HG02973 (cell line): Measurements from ENCODE around the gene KLHL15.
A peak's percentile ranks its signal among the peaks of the same experiment; 100 is the strongest.
"Not testable (repeated sequence)": the region's sequence is repeated elsewhere in the genome, so short reads cannot be mapped to it uniquely, and the experiment has no call there.

Source experiments
- ATAC-seq: cut with Tn5 transposase; IDR thresholded peaks from one replicate; pipeline ENCODE4 v1.9.1; 2021; ENCODE audit warnings: moderate library complexity; ENCODE audit not compliant: unreplicated experiment

KLHL15 gene

DNA sequence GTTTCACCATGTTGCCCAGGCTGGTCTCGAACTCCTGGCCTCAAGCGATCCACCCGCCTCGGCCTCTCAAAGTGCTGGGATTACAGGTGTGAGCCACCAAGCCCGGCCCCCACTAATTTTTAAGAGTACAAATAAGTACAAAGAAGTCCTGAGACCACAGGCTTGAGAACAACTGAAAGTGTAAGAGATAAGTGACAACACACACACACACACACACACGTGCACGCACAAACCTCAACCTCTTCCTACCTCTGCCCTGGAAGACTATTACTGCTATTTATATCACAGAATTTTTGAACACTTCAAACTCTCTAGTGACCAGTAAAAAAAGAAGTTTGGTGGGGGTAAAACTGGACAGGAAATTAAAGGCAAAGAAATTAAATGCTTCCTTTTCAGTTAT lies 7.5 kb downstream of the KLHL15 start:
- no peak for ATAC-seq

DNA sequence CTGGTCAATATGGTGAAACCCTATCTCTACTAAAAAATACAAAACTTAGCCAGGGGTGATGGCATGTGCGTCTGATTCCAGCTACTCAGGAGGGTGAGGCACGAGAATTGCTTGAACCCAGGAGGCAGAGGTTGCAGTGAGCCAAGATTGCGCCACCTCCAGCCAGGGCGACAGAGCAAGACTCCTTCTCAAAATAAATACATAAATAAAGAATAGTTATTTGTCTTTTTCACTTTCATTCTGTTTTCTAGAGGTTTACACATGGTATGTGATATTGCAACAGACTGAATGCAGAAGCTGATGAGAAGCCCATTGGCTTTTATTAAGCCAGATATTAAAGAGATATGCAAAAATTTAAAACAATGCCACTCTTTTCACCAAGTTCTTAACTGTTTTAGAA lies 8.2 kb downstream of the KLHL15 start:
- no peak for ATAC-seq

DNA sequence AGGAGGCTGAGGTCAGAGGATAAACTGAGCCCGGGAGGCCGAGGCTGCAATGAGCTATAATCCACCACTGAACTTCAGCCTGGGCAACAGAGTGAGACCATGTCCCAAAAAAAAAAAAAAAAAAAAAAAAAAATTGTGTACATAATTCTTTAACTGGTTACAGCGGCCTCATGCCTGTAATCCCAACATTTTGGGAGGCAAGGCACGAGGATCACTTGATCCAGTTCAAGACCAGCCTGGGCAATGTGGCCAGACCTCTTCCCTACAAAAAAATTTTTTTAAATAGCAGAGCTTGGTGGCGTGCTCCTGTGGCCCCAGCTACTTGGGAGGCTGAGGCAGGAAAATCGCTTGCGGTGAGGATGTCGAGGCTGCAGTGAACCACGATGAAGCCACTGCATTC lies 9.3 kb downstream of the KLHL15 start:
- no peak for ATAC-seq

DNA sequence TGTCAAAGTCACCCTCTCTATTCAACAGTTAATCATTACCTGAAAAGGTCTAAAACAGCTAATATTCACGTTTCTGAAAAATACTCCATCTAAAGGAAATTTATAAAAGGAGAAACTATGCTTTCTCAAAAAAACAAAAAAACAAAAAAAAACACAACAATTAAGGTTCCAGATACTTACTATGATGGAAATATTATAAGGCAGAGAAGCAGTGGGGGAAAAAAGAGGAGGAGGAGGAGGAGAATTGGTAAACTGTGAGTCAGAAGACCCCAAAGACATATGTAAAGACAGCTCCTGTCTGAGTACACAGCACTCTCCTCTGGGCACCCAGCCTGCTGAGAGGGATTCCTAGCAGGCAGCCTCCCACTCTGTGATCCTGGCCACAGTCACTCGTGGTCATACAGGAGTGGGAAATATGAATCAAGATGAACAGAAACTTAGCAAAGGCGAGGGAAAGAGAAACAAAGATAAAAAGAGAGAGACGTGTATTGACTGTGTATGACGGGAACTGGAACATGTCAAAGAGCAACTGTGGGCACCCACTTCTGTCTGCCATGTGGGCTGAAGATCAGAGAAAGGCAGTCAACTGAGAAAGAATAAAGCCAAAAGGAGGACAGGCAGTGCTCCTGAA lies 12.5 kb downstream of the KLHL15 start:
- ATAC-seq, result peak; percentile 82

DNA sequence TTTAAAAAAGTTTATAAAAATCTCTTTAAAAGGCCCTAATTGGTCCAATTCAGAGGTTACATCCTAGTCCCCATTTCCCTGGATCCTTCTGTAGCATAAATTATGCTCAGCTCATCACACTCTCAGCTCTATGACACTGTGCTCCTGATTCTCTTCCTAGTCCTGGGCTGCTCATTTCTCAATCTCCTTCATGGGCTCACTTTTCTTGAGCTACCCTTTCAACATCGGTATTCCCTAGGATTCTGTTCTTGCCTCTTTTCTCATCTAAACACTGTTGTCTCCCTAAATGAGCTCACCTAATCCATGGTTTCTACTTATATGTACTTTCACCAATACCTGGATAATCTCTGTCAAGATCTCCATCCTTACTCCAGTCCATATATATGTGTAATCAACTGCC lies 14.7 kb downstream of the KLHL15 start:
- no peak for ATAC-seq

DNA sequence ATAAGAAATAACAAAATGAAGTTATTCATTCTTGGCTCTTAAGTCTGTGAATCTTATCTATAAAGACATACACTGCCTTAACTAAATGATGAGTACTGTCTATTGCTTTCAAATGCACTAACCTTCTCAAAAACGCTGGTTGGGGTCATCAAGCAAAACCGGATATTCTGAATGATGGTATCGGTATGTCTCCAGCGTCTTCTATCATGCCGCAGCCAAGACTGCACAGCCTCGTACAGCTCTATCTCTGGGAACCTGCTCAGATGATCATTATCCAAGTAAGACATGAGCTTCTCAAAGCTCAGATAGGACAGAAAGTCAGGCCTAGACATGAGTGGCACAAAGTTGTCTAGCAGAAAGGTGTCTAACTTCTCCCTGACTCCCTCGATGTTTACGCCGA lies 21.1 kb downstream of the KLHL15 start:
- ATAC-seq, result no peak

DNA sequence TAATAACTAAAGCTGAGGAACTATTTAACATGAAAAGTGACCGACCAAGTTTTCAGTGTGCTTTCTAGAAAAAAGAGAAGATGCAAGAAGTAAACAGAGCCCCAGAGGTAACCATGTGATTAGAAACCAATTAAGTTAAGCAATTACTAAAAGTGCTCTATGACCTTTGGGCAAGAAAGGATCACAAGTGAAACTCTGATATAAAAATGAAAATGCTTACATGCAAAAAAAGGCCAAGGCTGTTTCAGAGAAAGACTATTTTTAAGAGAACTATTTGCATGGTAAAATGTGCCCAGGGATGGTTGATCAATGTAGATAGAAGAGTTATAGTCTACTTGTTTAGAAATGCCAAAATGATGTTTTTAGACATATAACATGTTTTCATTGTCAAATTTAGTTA lies 22.0 kb downstream of the KLHL15 start:
- ATAC-seq, result no peak

DNA sequence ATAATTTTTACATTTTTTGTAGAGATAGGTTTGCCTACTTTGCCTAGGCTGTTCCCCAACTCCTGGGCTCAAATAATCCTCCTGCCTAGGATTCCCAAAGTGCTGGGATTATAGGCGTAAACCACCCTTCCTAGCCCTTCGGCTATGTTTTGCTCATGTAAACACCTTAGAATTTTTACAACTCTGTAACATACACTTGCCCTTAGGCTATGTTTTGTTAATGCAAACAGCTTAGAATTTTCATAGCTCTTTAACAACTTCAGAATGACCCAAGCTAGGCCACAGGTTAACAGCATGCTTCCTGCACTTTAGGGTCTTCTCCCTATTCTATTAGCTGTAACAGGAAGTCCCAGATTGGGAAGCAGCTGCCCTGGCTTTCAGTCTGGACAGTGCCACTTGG lies 24.2 kb downstream of the KLHL15 start:
- no peak for ATAC-seq

DNA sequence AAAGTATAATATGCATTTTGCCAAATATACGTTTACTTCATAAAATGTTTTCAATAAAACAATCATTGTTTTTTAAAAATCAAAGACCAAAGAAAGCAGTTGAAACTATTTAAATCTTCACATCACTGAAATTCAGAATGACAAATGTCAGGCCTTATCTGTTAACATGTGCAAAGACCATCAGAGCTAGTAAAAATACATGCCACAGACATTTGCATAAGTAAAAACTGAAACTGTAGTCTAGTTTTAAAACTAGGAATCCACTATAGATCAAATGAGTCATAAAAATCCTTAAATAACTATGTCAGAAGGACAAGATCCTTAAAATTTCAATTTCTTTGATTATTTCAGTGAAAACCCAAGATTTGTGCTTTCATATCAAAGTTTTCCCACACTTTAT lies 24.8 kb downstream of the KLHL15 start:
- peak; percentile 63 for ATAC-seq

DNA sequence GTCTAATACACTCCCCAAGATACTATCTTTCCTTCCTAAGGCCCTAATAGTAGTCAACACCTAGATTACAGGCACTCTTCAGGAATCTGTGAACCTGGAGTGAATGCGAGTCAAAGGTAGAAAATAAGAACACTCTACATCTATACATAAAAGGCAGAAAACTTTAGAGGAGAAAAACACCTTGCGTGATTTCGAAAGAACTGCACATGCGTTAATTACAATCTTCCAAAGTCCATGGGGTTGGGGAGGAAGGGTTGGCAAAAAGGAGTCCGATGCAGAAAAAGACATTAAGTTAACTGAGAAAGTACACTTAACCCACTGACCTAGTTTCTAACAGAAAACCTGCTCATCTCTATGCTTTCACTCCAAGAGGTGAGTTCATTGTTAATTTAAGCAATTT lies 27.3 kb downstream of the KLHL15 start:
- ATAC-seq, result no peak

DNA sequence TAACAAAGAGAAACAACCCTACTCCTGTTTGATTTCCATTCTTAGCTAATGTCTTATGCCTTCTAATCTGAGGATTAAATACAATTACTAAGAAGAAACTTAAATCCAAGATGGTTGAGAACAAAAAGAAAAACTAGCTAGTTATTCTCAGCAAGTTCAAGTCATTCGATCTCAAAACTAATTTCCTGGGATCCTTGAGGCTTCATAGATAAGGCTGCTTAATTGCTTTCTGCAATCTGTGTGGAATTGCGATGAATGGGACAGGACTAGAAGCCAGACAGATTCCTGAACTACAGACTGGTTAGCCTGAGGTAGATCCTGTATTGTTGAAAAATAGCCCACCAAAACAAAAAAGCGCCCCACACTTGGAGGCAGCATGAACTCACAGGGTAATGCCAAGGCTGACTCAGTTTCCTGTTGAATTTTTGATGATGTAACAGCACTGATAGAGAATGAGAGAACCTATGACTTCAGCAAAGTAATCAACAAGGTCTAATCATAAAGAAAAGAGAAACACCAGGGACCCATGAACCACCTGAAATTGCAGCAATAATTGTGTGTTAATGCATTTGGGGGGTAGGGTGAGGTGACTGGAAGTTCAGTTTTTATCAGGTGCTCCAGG lies 33.9 kb downstream of the KLHL15 start:
- no peak for ATAC-seq

DNA sequence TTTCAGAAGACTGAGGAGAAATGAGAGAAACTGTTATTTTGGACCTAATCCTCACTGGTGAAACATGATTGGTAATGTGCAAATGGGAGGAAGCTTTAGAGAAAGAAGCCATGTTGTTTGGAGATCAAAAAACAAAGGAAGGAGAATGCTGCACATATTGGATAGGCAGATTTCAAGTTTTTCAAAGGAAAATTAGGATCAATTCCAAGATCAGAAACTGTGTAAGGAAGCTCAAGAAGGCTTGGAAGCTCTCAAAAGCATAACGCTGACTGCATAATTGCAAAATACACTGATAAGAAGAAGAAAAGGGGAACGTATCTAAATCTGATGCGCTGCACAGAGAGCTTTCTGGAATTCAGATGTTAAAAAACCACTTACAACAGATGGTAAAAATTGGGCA lies 34.6 kb downstream of the KLHL15 start:
- no peak for ATAC-seq

DNA sequence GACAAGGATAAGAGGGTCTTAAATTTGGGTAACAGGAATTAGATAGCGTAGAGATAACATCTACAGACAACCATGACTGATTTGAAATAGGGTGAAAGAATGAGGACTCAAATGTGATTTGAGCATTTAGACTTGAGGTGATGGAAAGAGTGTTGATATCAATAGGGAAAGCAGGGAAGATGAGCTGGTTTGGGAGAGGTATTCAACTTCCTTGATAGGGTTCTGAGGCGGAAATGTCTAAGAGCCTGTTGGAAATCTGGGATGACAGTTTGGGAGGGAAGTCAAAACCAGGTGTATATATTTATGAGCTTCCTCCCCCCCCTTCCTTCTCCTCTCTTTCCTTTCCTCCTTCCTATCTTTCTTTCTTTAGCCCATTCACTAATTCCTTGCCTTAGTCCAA lies 36.5 kb downstream of the KLHL15 start:
- ATAC-seq, result no peak

DNA sequence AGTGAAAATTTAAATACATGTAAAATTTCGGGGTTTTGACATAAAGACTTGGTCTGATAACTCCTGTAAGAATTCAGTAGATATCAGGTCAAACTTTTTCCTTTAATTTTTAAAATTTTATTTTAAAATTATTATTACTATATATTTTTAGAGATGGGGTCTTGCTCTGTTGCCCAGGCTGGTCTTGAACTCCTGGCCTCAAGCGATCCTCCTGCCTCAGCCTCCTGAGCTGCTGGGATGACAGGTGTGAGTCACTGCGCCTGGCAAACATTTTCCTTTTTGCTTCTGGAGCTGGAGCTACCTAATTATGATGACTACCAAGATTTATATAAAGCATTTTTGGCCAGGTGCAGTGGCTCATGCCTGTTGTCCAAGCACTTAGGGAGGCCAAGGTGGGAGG lies 37.3 kb downstream of the KLHL15 start:
- no peak for ATAC-seq

DNA sequence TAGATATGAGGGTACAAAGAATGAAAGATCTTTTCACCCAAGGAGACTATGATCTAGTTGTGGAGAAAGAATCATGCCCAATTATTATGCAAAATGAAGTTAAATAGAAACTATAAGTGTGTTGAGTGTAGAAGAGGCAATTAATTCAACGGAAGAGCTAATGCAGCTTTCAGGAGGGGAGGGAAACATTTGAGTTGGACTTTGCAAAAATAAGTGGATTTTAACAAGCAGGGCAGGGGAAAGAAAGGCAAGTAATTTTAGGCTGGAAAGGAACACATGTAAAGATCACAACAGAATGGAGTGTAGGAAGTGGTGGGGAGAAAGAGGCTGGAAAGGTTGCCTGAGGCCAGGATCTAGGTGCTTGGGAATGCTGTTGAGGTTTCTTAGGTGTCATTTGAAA lies 44.1 kb downstream of the KLHL15 start:
- no peak for ATAC-seq

DNA sequence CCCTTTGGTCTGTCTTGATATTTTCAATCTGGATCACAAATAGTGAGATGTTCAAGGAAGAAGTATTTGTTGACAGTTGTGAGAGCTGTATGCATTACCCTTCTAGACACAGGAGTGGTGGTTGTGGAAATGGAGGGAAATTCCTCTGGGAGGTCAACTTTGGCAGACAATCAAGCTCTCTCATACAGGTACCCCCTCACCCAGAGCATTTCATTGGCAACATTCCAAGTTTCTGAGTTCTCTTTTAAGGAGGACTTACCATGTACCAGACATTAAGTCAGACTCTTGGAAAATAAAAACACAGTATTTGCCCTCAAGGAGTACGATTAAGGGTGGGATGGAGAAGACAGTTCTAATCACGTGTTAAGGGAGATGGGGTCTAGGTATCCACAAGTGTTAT lies 45.3 kb downstream of the KLHL15 start:
- no peak for ATAC-seq

DNA sequence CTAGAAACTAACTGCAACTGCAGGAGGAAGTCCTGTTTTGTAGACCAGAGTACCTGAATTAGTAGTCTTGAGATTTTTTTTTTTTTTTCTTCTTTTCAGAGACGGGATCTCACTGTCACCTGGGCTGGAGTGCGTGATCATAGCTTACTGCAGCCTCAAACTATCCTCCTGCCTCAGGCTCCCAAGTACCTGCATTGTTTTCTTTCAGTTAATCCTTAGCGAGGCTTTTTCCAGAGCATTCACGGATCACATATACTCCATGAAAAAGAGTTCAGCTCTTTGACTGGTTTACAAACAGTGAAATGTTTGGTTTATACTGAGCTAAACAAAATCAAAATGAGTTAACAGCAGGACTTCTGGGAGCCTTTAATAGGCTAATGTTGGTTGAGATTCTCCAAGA lies 45.8 kb downstream of the KLHL15 start:
- ATAC-seq, result no peak

DNA sequence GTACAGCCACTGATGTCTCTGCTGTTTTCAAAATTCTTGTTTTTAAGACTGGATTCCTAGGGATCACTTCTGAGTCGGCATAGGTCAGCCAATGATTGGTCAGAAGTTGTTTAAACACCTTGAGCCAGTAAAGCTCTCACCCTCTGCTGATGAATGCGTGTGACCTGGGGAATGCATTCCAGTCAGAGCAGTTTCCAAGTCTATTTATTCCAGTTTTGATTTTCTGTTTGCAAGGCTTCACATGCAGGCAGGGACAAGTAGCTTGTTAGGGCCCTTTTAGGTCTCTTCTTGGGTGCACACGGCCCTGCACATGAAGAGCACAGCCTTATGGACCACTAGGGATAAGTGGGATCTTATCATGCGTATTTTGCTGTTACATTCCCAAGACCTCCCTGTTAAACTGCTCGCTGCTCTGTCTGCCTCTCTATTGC lies 47.0 kb downstream of the KLHL15 start:
- no peak for ATAC-seq

DNA sequence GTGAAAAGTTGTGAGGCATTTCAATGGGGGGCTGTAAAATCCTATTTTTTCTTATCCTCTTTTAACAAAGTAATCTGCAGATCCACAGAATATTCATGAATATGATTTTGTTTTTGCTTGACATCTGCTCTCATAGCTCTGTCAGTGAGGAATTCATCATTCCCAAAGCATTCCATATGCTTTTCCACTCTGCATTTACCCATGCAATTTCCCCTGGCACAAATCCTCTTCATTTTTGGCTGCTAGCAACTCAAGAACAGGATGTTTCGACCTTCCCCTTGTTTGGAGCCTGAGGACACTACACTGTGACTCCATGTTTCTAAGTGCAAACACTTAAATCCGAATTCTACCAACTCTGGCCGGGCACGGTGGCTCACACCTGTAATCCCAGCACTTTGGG lies 48.5 kb downstream of the KLHL15 start:
- no peak for ATAC-seq

DNA sequence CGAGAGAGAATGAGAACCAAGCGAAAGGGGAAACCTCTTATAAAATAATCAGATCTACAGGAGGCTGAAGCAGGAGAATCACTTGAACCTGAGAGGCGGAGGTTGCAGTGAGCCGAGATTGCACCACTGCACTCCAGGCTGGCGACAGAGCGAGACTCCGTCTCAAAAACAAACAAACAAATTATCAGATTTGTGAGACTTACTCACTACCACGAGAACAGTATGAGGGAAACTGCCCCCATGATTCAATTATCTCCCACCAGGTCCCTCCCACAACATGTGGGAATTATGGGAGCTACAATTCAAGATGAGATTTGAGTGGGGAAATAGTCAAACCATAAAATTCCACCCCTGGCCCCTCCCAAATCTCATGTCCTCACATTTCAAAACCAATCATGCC lies 61.4 kb downstream of the KLHL15 start:
- not testable (repeated sequence) for ATAC-seq

DNA sequence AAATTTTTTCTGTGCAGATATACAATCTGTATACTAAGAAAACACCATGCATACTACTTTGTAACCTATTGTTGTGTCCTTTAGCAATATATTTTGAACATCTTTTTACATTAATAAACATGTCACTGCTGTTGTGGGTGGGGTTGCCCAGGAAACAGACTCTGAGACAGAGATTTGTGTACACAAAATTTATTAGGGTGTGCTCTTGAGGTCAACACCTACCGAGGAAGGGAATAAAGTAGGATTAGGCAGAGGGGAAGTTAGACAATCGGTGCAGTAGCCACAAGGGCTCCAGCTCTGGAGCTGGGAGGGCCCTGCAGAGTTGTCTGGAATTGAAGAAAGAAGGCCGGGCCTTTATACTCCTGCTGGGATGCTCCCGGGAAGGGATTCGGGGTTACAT lies 62.8 kb downstream of the KLHL15 start:
- no peak for ATAC-seq

DNA sequence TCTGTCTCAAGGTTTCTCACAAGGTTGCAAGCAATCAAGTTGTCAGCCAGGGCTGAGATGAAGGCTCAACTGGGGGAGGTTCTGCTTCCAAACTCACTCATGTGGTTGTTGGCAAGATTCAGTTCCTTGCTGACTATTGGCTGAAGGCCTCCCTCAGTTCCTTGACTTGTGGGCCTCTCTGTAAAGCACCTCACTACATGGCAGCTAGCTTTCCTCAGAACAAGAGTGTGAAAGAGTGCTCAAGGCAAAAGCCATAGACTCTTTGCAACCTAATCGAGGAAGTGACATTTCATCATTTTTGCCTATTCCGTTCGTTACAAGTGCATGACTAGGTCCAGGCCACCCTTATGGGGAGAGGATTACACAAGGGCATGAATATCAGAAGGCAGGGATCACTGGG lies 67.2 kb downstream of the KLHL15 start:
- no peak for ATAC-seq

DNA sequence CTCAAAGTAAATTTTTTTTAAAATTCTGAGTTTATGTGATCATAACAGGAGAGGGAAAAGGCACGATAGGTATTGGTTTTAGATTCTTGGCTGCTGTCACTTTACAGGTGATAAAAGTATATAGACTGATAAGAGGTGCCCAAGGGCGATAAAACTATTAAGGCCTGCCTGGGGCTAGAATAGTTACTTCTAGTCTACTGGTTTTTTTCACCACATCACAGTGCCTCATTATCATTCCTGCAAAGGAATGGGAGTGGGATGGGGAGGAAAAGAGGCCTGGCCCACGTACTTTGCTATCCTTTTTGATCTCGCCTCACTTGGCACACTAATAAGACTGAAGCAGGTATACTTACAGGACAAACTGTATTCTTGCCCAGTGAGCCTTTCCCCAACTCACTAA lies 72.6 kb downstream of the KLHL15 start:
- no peak for ATAC-seq
